Duodenal mucosa (tissue), 2 donors: ENCODE measurements around the gene PABPN1L.
"Not testable (repeated sequence)": the region's sequence is repeated elsewhere in the genome, so short reads cannot be mapped to it uniquely, and the experiment has no call there.

Experiments
- H3K27ac ChIP-seq: one replicate; pipeline ENCODE4 v1.7.0; 2013; ENCODE audit warnings: low read depth, low read length
- H3K27me3 ChIP-seq, 2 donors: one replicate each; pipeline ENCODE4 v1.7.0; 2013; ENCODE audit warnings: low read length in 2 of 2, control low read depth in 1 of 2; ENCODE audit not compliant: insufficient read depth in 2 of 2, control insufficient read depth in 1 of 2
- H3K36me3 ChIP-seq, 2 donors: one replicate each; pipeline ENCODE4 v1.7.0; 2013; ENCODE audit warnings: low read length in 2 of 2, control low read depth in 1 of 2; ENCODE audit not compliant: insufficient read depth in 2 of 2, control insufficient read depth in 1 of 2
- H3K4me1 ChIP-seq, 2 donors: one replicate each; pipeline ENCODE4 v1.7.0; 2013; ENCODE audit warnings: low read length in 2 of 2, control low read depth in 1 of 2; ENCODE audit not compliant: insufficient read depth in 2 of 2, control insufficient read depth in 1 of 2
- H3K4me3 ChIP-seq, 2 donors: one replicate each; pipeline ENCODE4 v1.7.0; 2013; ENCODE audit warnings: low read length in 2 of 2, low read depth in 1 of 2
- H3K9ac ChIP-seq, 2 donors: one replicate each; pipeline ENCODE4 v1.7.0; 2013; ENCODE audit warnings: low read length in 2 of 2, low read depth in 1 of 2
- H3K9me3 ChIP-seq, 2 donors: one replicate each; pipeline ENCODE4 v1.7.0; 2013; ENCODE audit warnings: low read length in 2 of 2, control low read depth in 1 of 2; ENCODE audit not compliant: control insufficient read depth in 1 of 2

PABPN1L gene

DNA sequence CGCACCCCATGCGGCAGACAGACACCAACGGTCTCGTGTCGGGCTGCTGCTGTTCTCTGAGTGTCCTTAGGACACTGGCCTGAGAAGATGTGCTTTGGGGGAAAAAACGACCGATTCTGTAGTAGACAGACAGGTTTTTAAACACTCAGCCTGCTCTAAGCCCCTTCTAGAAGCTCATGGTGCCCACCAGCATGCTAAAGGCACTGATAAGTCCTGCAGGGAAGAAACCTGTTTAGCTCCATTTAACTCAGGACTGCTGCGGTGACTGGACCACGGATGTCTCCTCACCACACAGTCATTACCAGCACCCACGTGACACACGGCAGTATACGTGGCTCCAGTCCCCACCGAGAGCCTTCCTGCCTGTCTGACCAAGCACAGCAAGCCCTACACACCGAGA is 35.7 kb downstream of the PABPN1L start:
- Histone ChIP-seq H3K36me3 (peaks cover 0 to 18% of the 10 kb centered on the region in 2 donors), H3K27ac (no peak overlapping the region)

GRCh38 chr16:88830258-88830657 is 36.2 kb downstream of the PABPN1L start:
- H3K9ac ChIP-seq: no peak overlapping the region

More for the DNA sequence above, 35.7 kb downstream of the PABPN1L start:
- Histone ChIP-seq H3K9me3 (no peaks in the 10 kb centered on the region), H3K27me3 (no peaks in the 10 kb centered on the region), H3K9ac (no peak overlapping the region), H3K4me1 (no peaks in the 10 kb centered on the region), H3K4me3 (no peak overlapping the region)

GRCh38 chr16:88828711-88829110 is 37.7 kb downstream of the PABPN1L start:
- H3K4me1 ChIP-seq: no peaks in the 10 kb centered on the region
- no peaks in the 10 kb centered on the region for H3K27me3 ChIP-seq
- H3K36me3 ChIP-seq: peaks cover 0 to 8% of the 10 kb centered on the region in 2 donors
- no peak overlapping the region for H3K4me3 ChIP-seq
- no peaks in the 10 kb centered on the region for H3K9me3 ChIP-seq
- H3K9ac ChIP-seq: no peak overlapping the region
- no peak overlapping the region for H3K27ac ChIP-seq

More at GRCh38 chr16:88830258-88830657, 36.2 kb downstream of the PABPN1L start:
- Histone ChIP-seq H3K9me3 (no peaks in the 10 kb centered on the region), H3K36me3 (peaks cover 0 to 13% of the 10 kb centered on the region in 2 donors), H3K27ac (no peak overlapping the region), H3K4me1 (no peaks in the 10 kb centered on the region), H3K4me3 (no peak overlapping the region), H3K27me3 (no peaks in the 10 kb centered on the region)

- Histone ChIP-seq H3K9ac (no peak overlapping the region), H3K27me3 (no peaks in the 10 kb centered on the region), H3K4me3 (no peak overlapping the region), H3K27ac (no peak overlapping the region), H3K36me3 (peaks cover 0 to 11% of the 10 kb centered on the region in 2 donors), H3K9me3 (no peaks in the 10 kb centered on the region), H3K4me1 (no peaks in the 10 kb centered on the region)
Observed at GRCh38 chr16:88827727-88828126, 38.7 kb downstream of the PABPN1L start.

DNA sequence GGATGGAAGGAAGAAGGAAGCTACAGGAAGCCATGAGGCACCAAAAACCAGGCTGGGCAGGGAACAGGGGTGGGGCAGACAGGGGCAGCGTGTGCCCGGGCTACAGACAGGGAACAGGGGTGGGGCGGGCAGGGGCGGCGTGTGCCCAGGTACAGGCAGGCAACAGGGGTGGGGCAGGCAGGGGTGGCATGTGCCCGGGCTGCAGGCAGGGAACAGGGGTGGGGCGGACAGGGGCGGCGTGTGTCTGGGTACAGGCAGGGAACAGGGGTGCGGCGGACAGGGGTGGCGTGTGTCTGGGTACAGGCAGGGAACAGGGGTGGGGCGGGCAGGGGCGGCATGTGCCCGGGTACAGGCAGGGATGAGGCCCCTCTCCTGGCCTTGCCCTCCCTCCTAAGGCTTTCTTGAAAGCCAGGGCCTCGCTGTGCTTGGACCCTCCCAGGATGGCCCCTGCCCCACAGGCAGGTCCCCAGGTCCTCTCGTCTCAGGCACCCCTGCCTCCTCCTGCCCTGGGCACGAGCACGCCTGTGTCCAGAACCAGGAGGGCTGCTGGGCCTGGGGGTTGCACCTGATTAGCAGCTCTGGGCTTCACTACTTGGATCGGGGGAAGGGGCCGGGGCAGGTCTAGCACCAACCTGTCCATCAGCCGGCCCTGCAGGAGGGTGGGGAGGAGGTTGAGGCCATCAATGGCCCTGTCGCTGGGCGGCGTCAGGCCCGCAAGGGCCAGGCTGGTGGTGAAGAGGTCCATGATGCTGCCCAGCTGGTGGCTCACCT is 40.2 kb downstream of the PABPN1L start:
- no peaks in the 10 kb centered on the region for H3K4me1 ChIP-seq
- no peaks in the 10 kb centered on the region for H3K9me3 ChIP-seq

GRCh38 chr16:88825146-88825545 is 41.3 kb downstream of the PABPN1L start:
- Histone ChIP-seq H3K9ac (no peak overlapping the region), H3K36me3 (peaks cover 0 to 24% of the 10 kb centered on the region in 2 donors), H3K9me3 (no peaks in the 10 kb centered on the region), H3K4me3 (no peak overlapping the region), H3K4me1 (no peaks in the 10 kb centered on the region), H3K27me3 (no peaks in the 10 kb centered on the region), H3K27ac (no peak overlapping the region)

More for the DNA sequence above, 40.2 kb downstream of the PABPN1L start:
- no peak overlapping the region for H3K4me3 ChIP-seq
- no peak overlapping the region for H3K27ac ChIP-seq
- H3K27me3 ChIP-seq: no peaks in the 10 kb centered on the region
- H3K9ac ChIP-seq: no peak overlapping the region
- peaks cover 0 to 24% of the 10 kb centered on the region in 2 donors for H3K36me3 ChIP-seq

- H3K9ac ChIP-seq: no peak overlapping the region
- no peaks in the 10 kb centered on the region for H3K27me3 ChIP-seq
- peaks cover 0 to 24% of the 10 kb centered on the region in 2 donors for H3K36me3 ChIP-seq
- no peak overlapping the region for H3K4me3 ChIP-seq
- H3K27ac ChIP-seq: no peak overlapping the region
- no peaks in the 10 kb centered on the region for H3K9me3 ChIP-seq
- H3K4me1 ChIP-seq: no peaks in the 10 kb centered on the region
Observed at GRCh38 chr16:88824256-88825077, 42.0 kb downstream of the PABPN1L start.

- H3K36me3 ChIP-seq: peaks cover 0 to 24% of the 10 kb centered on the region in 2 donors
- not testable (repeated sequence) for H3K9me3 ChIP-seq, H3K4me3 ChIP-seq, H3K4me1 ChIP-seq, H3K27me3 ChIP-seq, H3K27ac ChIP-seq, H3K9ac ChIP-seq
Observed at GRCh38 chr16:88823646-88824045, 42.8 kb downstream of the PABPN1L start.

GRCh38 chr16:88822281-88823040 is 44.0 kb downstream of the PABPN1L start:
- Histone ChIP-seq H3K4me3 (no peak overlapping the region), H3K27ac (no peak overlapping the region), H3K4me1 (no peaks in the 10 kb centered on the region), H3K9ac (no peak overlapping the region), H3K36me3 (peaks cover 0 to 16% of the 10 kb centered on the region in 2 donors), H3K27me3 (no peaks in the 10 kb centered on the region), H3K9me3 (no peaks in the 10 kb centered on the region)
